Stimulated activated CD4-positive, alpha-beta T cell treated with anti-CD3 and anti-CD28 coated beads, Interleukin-4, amount 100 ng/mL, for 48 hours (primary cell): Measurements from ENCODE around the gene COL20A1.
"Not testable (repeated sequence)": the region's sequence is repeated elsewhere in the genome, so short reads cannot be mapped to it uniquely, and the experiment has no call there.

Experiments used
- DNase-seq, 2 donors: peaks; one replicate each; pipeline ENCODE4 v3.0.0-alpha.2; 2020; ENCODE audit warnings: low read depth in 2 of 2

The COL20A1 gene

DNA sequence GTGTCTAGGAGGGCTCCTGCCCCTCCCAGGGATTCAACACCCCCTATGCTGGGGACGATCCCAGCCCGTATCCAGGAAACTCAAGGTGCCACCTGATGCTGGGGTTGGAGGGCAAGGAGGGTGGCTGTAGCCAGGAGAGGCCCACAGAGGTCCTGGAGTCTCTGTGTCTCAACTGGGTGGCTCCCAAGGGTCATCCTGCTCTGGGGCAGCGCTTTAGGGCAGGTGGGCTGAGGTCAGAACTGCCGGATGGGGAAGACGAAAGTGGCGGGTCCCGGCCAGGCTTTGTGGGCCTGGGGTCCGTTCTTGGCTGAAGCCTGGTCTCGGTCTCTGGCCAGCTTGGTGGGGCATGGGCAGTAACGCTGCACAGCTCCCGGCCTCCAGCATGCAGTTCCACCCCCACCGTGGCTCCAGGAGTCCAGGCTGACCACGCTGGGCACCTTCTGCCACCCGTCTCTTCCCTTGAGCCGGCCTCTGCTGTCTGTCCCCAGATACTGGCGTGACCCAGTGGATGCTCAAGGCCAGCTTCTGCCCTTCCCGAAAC is 2.8 kb upstream of the COL20A1 start:
- DNase-seq: no peak

DNA sequence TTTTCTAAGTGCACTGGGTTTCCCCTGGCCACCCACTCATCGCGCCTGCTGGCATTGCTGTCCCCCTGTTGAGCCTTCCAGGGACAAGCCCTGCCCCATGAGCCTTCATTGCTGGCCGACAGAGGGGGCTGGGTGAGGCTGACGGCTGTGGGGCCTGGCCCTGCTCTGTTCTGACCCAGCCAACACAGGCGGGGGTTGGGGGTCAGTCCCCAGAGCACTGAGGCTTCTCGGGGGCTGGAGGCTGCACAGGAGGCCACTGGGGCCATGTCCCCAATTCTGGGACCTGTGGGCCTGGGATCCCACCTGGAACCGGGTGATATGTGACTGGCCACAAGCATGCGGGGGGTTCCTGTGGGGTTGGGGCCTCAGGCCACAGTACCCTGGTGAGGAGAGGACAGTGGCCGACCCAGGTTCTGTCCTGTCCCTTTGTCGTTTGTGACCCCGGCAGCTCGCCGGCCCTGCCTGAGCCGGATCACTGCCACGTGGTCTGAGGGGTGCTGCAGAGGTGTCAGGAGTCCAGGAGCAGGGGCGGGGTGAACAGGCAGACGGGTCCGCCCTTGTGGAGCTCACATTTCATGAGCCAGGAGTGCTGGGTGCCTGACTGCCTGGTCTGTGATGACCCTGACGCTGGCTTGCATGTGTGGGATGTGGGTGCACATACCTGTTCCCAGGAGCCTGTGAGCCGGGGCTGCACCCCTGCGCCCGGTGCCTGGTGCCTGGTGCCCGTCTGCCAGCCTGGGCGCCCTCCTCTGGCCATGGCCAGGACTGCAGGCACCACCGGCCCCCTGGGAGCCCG is 2.1 kb upstream of the COL20A1 start:
- peak; percentile 49 to 77 for DNase-seq

DNA sequence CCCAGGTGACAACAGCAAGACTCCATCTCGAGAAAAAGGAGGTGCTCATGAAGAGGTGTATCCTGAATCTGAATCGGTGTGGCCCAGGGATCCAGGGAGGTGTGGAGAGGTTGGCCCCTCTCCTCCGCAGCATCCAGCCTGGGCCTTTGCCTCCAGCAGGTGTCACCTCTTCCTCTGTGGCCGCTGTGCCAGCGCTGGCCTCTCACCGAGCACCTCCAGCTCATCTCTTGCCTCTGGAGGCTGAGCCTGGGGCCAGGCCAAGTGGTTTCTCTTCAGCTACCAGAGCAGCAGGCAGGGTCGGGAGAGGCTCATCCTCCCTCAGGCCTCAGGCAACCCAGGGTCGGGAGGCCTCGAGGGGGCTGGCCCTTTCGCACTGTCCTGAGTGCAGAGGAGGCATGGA is 1.2 kb upstream of the COL20A1 start:
- no peak for DNase-seq

DNA sequence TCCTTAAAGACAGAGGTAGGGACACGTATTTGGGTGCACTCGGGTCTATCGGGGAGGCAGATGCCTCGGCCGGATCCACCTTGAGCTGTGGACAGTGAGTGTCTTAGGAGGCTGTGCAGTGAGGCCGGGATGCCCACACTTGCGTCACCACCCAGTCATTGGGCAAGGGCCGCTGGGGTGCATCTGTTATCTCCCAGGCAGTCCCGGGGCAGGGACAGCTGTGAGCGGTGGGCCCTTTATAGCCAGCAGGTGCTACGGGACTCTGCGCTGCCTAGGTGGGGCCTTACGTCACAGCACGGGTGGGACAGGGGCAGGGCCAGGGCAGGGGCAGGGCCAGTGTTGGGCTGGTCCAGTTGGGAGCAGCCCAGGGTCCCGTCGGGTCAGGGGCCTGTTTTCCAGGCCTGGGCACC is 689 bp upstream of the COL20A1 start:
- no peak for DNase-seq

DNA sequence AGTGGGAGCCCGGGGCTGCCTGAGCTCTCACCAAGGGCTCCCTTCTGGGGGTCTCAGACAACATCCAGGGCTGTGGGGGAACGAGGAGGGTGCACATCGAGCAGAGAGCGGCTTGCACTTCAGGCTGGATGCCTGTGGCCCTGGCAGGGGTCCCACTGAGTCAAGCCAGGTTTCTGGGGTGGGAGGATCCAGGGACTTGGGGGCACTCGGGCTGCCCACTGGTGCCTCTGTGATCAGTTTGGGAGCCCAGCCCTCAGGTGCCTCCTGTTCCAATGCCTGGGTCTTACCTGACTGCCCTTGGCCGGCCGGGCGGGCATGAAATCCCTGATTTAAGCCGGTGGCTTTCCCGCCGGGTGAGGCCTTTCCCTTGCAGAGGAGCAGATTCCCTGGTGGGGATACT is 470 bp downstream of the COL20A1 start:
- no peak for DNase-seq

DNA sequence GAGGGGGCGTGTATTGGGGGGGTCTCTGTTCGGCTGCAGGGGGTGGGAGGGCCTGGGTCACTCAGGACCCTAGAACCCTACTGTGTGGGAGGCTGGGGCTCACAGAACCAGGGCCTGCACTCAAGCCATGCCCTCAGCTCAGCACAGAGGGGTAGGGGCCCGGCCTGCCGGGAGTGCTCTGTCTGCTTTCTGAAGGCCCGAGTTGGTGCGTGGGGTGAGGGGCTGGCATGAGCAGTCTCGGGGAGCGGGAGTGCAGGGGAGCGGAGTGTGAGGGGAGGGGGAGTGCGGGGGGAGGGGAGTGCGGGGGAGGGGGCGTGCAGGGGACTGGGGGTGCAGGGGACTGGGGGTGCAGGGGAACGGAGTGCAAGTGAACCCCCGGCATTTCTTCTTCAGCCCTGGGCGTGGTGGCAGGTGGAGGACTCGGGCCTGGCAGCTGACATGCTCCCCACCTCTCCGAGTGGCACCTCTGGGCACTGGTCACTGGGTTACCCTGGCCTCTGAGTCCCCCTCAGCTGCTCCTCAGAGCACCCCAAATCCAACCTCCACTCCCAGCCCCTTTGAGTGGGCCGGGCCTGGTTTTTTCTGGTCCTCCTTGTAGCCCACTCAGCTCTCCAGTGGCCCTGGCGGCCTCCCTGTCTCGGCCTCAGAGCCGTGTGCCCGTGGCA is 1.0 kb downstream of the COL20A1 start:
- DNase-seq: no peak

DNA sequence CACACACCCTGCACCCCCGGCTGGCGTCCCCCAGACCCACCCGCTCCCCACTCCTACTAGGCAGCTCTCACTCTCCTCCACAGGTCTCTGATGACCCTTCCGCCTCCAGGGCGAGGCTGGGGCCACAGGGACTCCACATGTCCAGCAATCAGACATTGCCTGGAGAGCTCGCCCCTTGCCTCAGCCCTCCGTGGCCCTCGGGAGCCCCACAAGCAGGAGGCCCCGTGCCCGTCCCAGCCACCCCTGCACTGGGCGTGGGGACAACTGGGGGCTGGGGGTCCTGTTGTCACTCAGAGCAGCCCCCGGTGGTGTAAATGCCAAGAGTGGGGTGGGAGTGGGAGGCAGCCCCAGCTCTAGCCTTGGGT is 1.5 kb downstream of the COL20A1 start:
- no peak for DNase-seq

DNA sequence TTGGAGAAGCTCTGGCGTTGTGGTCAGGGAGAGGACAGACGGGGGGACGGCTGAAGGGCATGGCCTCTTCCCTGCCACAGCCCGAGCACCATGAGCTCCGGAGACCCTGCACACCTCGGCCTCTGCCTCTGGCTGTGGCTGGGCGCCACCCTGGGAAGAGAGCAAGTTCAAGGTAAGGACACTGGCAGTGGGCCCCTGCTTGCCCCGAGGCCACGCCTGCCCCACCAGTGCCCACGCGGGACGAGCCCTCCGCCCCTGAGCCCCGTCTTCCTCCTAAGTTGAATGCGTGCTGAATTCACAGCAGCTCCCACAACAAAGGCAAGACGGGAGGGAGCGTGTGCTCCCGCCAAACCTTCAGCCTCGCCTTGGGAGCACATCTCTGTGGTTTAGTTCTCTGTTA is 2.0 kb downstream of the COL20A1 start:
- DNase-seq: no peak

DNA sequence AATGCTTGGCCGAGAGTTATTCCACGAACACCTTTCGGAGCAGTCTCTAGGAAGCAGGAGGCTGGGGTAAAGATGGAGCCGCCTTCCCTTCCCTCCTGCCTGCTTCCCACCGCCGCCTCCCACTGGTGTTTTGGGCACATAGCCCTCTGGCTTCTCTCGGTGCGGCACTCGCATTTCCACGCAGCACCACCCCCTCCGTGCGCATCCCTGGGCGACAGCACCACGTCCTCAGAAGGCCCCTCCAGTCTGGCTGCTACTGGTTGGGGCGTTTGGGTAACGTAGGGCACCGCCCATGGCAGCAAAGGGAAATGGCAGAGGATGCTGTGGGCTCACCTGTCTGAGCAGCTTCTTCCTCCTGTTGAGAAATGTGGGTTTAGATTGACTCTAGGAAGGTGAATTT is 2.4 kb downstream of the COL20A1 start:
- no peak for DNase-seq

DNA sequence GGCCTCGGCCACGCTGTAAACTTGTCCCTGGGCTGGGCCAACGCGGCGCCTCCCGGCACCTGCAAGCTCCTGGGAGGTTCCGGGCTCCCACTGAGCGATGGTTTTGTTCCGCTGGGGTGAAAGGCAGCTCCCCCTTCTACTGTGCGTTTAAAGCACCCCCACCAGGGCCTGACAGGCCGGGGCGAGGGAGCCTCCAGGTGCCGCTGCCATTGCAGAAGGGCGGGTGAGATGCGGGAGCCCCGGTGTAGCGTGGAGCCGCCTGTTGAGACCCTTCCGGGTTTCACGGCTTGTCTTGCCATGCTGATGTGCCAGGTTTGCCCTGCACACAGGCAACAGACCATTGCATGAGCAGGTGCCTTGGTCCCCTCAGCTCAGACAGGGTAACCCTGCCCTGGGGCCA is 2.9 kb downstream of the COL20A1 start:
- no peak for DNase-seq

DNA sequence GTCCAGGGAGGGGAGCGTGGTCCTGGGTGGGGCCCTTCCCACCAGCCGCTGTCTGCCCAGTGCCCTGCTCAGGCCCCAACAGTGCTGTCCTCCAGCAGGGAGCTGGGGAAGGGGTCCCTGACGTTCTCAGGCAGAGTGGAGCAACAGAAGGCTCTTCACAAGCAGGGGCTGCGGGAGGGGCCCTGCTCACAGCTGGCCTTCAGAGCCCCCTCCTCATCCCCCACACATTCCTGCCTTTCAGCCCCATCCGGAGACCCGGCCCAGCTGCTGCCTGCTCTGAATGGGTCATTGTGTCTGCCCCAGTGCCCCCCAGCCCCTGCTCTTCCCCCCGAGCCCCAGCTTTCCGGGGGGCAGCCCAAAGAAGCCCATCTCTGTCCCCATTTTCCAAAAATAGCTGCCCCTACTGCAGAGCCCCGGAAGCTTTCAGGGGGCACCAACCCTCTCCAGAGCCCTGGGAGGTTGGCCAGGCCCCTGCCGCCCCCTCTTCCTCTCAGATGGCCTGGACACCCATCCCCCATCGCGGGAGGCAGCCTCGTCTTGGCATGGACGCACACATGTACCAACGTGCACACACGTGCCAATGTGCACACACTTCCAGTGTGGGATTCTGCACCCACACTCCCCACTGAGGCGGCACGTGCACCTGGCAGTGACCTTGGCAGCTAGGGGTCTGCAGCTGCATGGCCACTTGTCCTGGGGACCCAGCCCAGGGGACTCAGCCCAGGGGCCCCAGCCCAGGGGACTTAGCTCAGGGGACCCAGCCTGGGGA is 3.7 kb downstream of the COL20A1 start:
- DNase-seq: no peak

DNA sequence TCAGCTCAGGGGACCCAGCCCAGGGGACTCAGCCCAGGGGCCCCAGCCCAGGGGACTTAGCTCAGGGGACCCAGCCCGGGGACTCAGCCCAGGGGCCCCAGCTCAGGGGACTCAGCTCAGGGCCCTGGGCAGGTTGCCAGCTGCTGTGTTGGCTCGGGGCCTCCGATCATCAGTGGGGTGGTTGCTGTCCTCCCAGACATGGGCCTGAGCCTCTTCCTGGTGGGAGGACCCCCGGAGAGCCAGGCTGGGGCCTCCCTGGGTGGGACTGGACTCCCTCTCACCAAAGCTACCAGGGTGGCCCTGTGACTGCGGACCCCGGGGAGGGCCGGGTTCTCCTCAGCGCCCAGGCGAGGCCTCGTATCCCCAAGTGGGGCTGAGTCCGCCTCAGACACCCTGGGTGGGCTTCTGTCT is 4.4 kb downstream of the COL20A1 start:
- no peak for DNase-seq

DNA sequence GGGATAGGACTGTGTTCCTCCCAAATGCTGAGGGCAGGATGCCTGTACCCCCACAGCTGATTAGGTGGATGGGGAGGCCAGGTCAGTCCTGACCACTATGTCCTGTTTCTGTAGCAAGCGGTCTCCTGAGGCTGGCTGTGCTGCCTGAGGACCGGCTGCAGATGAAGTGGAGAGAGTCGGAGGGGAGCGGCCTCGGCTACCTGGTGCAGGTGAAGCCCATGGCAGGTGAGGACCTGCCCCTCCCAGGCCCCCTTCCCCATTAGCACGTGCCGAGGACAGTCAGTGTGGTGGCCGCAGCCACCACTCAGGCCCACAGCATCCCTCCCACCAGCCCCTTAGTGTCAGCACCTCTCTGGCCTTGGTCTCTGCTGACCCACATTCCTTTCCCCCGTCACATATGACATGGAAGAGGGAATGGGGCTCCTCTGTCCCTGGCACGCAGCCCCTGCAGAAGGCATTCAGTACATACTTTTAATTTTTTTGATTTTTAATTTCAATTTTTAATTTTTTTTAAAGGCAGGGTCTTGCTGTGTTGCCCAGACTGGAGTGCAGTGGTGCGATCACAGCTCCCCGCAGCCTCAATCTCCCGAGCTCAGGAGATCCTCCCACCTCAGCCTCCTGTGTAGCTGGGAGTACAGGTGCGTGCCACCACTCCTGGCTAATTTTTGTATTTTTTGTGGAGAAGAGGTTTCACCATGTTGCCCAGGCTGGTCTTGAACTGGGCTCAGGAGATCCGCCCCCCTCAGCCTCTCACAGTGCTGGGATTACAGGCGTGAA is 5.0 kb downstream of the COL20A1 start:
- no peak for DNase-seq

DNA sequence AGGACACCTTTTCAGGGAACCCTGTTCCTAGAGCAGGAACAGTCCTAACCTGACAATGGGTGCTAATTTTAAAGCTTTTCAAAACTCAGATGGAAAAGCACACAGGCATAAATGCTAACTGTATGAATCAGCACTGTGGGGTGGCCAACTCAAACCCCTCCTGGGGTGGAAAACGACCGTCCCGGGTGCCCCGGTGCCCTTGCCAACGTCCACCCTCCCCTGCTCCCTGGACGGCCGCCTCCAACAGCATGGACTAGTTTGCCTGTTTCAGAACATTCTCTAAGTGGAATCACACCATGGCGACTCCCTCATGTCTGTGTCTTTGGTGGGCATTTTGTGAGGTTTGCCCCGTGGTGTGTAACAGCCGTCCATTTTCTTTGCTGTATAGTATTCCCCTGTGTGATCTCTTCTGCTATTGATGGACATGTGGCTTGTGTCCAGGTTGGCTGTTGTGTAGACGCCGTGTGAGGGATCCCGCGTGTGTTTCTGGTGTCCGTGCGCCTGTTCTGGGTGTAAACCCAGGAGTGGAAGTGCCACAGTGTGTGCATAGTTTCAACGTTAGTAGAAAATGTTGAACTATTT is 5.8 kb downstream of the COL20A1 start:
- no peak for DNase-seq

DNA sequence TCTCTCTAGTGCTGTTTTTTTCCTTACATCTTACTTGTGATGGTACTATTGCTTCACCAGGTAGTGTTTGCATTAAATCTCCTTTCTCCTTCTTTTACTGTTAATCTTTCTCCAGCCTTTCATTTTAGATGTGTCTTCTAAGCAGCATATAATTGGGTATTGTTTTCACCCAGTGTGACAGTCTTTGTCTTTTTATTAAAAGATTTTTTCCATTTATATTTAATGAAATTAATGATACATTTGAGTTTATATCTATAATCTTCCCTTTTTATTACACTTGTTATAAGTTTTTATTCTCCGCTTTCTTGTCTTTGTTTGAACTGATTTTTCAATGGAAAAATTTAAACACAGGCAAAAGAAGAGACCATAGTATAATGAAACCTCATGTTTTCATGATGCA is 8.7 kb downstream of the COL20A1 start:
- DNase-seq: no peak

DNA sequence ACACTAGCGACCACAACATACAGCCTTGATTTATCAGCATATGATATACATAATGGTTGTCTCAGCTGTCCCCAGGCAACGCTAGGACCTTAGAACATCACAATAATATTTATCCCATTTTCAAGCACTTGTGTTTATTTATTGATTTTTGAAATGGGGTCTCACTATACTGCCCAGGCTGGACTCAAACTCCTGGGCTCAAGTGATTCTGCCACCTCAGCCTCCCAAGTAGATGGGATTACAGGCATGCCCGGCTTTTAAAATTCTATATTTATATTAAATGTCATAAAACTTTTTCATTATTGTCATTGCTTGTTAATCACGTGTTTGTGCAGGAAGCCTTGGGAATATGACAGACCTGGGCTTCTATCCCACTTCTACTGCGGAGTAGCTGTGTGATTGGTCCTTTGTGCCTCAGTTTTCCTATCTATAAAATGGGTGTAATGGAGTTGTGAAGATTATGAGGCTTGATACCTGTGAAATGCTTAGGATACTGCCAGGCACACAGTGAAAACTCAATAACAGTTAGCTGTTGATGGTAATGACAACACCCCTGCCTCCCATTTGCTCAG is 10.2 kb downstream of the COL20A1 start:
- DNase-seq: no peak

DNA sequence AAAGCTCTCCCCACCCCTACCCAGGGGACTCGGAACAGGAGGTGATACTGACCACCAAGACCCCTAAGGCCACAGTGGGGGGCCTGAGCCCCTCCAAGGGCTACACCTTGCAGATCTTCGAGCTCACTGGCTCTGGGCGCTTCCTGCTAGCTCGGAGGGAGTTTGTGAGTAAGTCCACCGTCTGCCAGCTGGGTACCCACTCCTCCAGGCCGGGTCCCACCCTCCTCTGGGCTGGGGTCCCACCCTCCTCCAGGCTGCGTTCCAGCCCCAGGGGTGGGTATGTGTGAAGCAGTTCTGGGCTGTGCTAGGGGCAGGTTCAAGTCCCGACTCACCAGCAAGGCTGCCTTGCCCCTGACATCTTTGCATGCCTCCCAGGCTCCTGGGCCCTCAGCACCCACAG is 12.4 kb downstream of the COL20A1 start:
- no peak for DNase-seq

DNA sequence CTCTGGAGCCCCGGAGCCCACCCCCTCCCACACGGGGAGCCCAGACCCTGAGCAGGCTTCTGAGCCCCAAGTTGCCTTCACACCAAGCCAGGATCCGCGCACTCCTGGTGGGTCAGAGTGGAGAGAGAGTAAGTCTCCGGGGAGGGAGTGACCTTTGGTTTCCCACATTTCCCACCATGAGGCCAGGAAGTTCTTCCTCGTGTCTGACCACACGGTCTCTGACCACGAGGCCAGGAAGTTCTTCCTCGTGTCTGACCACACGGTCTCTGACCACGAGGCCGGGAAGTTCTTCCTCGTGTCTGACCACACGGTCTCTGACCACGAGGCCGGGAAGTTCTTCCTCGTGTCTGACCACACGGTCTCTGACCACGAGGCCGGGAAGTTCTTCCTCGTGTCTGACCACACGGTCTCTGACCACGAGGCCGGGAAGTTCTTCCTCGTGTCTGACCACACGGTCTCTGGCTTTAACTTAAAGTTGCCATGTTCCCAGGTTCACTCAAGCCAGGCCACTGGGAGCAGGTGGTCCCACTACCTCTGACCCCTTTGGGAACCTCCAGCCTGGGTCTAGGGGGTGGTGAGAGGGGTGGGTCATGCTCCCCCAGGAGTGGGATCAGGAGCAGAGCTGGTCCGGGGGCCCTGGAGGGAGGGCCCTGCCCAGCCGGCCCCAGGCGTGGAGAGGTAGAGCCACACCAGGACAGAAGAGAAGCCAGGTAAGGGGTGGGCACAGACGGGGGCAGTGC is 13.1 kb downstream of the COL20A1 start:
- not testable (repeated sequence) for DNase-seq

DNA sequence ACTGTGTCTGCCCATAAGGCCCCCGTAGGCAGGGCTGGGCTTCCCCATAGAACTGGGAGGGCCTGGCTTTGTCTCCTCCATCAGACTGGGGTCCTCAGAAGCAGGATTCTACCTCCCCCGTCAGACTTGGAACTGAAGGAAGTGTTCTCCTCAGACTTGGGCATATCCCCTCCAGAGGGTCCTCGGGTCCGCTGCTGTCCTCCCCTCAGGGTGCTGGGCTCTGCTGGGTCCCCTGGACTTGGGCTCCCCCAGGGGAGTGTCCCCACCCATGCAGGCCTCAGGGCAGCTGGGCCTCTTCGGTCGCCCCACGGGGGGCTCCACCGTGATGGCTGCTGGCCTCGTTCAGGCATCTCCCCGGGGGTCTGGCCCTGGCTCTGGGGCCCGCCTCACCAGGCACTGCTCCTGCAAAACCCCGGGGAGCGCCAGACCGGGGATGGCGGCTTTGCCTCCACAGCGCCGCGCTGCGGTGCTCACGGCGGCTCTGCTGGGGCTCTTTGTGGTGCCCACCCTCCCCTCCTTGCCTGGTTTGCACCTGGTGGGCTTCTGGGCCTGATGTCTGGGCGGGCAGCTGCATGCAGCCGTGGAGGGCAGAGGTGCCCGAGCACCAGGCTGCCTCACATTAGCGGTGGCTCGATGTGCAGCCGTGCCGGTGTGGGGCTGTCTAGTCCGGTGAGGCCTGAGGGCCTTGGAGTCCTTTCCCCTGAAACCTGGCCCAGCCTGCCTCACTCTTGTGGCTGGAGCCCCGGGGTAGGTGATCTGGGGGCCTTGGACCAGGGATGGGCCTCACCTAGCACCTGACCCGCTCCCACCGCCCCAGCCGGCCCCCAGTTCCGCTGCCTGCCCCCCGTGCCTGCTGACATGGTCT is 13.9 kb downstream of the COL20A1 start:
- no peak for DNase-seq
